Prostate gland (tissue), 2 donors: ENCODE results near the gene SCN4A. TPM values are rescaled to one million over a fixed set of nuclear protein-coding genes. Genes with fewer than 3 reads are reported as not detected.

Source experiments
- DNase-seq: peaks from one replicate; pipeline ENCODE4 v3.0.0-alpha.2; 2019; ENCODE audit warnings: low spot score
- H3K27ac ChIP-seq, 2 donors: fragments of 200-600 bp; sonication (generic); 2 replicates each; pipeline ENCODE4 v1.5.1; 2017 to 2019
- H3K27me3 ChIP-seq: fragments of 200-600 bp; sonication (generic); replicated peaks from 2 replicates; pipeline ENCODE4 v1.5.1; 2019; ENCODE audit not compliant: insufficient read depth
- H3K36me3 ChIP-seq, 2 donors: fragments of 200-600 bp; sonication (generic); 1 replicate in 1 of 2; 2 replicates in 1 of 2; pipeline versions ENCODE4 v1.5.1 to v1.8.1; 2017 to 2019
- H3K4me1 ChIP-seq: fragments of 200-600 bp; sonication (generic); replicated peaks from 2 replicates; pipeline ENCODE4 v1.5.1; 2019
- H3K4me3 ChIP-seq, 2 donors: fragments of 200-600 bp; sonication (generic); 2 replicates each; pipeline ENCODE4 v1.5.1; 2017 to 2019
- H3K9me3 ChIP-seq: fragments of 200-600 bp; sonication (generic); 2 replicates; pipeline ENCODE4 v1.5.1; 2017
- CTCF ChIP-seq, 4 experiments: fragments of 200-600 bp in 2 of 4; fragments of 450-650 bp in 2 of 4; sonication (generic) in 2 of 4; IDR thresholded peaks; 1 replicate in 3 of 4; 2 replicates in 1 of 4; pipeline ENCODE4 v1.5.1; 2016 to 2019; ENCODE audit warnings: antibody characterized with exemption in 4 of 4, mild to moderate bottlenecking in 2 of 4, moderate library complexity in 2 of 4
- POLR2A ChIP-seq: fragments of 450-650 bp; IDR thresholded peaks from one replicate; pipeline ENCODE4 v1.6.1; 2016; ENCODE audit warnings: antibody characterized with exemption, mild to moderate bottlenecking
- POLR2AphosphoS5 ChIP-seq: sonication (generic); formaldehyde crosslinking; IDR thresholded peaks from one replicate; pipeline ENCODE4 v1.6.1; 2017; ENCODE audit warnings: antibody characterized with exemption
- WGBS: methylation state at CpG from one replicate; pipeline ENCODE4 v1.1.5; 2018; 5-methylcytosine and 5-hydroxymethylcytosine counted together
- intact Hi-C: fragments of 100-400 bp; cut with DNase I; formaldehyde crosslinking; loops from one replicate; pipeline ENCODE4 v1.14.2; 2022
- total RNA-seq, 2 donors: library from RNA; depleted of rRNA; stranded (reverse); fragments of >200 nt; gene quantifications; one replicate each; pipeline ENCODE4 v1.1.0, GENCODE V29; 2016

The SCN4A gene
- total RNA-seq, 2 donors from 2014 or later, result 0.23 TPM

DNA sequence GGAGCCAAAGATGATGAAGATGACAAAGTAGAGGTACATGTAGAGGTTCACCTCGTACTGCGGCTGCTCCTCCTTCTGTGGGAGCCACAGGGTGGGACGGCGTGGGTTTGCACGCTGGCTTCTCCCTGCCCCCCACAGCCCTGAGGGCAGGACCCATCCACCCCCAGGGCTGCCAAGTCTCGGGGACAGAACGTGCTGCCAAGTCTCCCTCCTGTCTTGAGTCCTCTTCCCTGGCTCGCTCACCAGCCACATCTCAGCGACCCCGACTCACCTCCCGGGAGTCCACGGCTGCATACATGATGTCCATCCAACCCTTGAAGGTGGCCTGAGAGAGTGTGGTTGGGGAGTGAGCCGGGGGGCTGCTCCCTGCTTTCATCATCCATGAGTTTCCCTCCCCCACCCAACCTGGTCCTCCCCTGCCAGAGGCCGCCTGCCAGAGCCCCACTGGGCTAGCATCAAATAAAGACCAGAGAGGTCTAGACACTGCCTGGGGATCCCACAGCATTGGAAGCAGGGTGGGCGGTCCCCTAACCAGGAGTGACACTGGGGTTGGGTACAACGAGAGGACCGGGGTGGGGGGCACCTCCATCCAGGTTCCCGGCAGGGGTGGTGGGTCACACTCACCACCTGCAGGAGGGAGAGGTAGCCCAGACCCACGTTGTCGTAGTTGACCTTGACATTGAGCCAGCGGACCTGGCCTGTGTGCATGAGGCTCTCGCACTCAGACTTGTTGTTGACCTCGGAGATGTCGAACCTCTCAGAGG is 27.8 kb downstream of the SCN4A start:
- DNase-seq, result no peak
- intact Hi-C loops, result no loop called here
- H3K27ac ChIP-seq, result no peak overlapping the region
- 78% methylated on average over 24 of the region's 24 CpGs for WGBS
- no peak overlapping the region for H3K4me3 ChIP-seq
- H3K4me1 ChIP-seq, result no peaks in the 10 kb centered on the region
- no peaks in the 10 kb centered on the region for H3K27me3 ChIP-seq
- TF ChIP-seq POLR2AphosphoS5, result no peak
- TF ChIP-seq POLR2A, result no peak
- no peak for TF ChIP-seq CTCF (IDR thresholded peaks at IDR 0.05)
- no peaks in the 10 kb centered on the region for H3K36me3 ChIP-seq
- no peaks in the 10 kb centered on the region for H3K9me3 ChIP-seq

DNA sequence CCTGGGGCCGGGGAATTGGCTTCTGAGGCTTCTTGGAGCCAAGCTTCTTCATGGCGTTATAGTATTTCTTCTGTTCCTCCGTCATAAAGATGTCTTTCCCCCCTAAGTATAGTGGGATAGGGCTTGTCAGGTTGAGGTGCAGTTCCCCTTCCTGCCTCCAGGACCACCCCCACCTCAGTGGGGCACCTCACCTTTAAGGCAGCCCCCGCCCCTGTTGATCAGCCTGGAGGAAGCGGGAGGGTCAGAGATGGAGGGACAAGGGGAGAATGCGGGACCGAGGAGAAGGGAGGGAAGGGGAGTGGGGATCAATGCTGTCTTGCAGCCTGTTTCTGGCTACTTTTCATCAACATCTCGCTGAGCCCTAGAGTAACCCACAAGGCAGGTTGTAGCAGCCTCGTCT is 29.0 kb downstream of the SCN4A start:
- Histone ChIP-seq H3K9me3 (no peaks in the 10 kb centered on the region), H3K4me3 (no peak overlapping the region), H3K4me1 (no peaks in the 10 kb centered on the region), H3K27me3 (no peaks in the 10 kb centered on the region), H3K27ac (no peak overlapping the region), H3K36me3 (no peaks in the 10 kb centered on the region)
- TF ChIP-seq POLR2AphosphoS5 (no peak), CTCF (IDR thresholded peaks at IDR 0.05) (peak in 1 of 4 experiments; percentile 10)
- intact Hi-C loops, result no loop called here
- DNase-seq, result no peak
- 88% methylated on average over 9 of the region's 9 CpGs for whole genome bisulfite sequencing

- intact Hi-C loops, result no loop called here
- H3K27ac ChIP-seq, result no peak overlapping the region
- WGBS, result 92% methylated on average over 21 of the region's 21 CpGs
- no peaks in the 10 kb centered on the region for H3K9me3 ChIP-seq
- H3K36me3 ChIP-seq, result no peaks in the 10 kb centered on the region
- H3K4me3 ChIP-seq, result no peak overlapping the region
- H3K27me3 ChIP-seq, result no peaks in the 10 kb centered on the region
- DNase-seq, result no peak
- no peaks in the 10 kb centered on the region for H3K4me1 ChIP-seq
- TF ChIP-seq POLR2AphosphoS5 (no peak), POLR2A (no peak), CTCF (IDR thresholded peaks at IDR 0.05) (no peak)
These were observed 30.3 kb downstream of the SCN4A start for GRCh38 chr17:63942309-63942985.

GRCh38 chr17:63941751-63942150 is 31.0 kb downstream of the SCN4A start:
- intact Hi-C loops, result no loop called here
- no peak overlapping the region for H3K4me3 ChIP-seq
- TF ChIP-seq POLR2AphosphoS5, result no peak
- TF ChIP-seq CTCF (IDR thresholded peaks at IDR 0.05), result no peak
- no peak for TF ChIP-seq POLR2A
- no peaks in the 10 kb centered on the region for H3K27me3 ChIP-seq
- no peaks in the 10 kb centered on the region for H3K9me3 ChIP-seq
- DNase-seq, result no peak
- 93% methylated on average over 23 of the region's 23 CpGs for WGBS
- no peaks in the 10 kb centered on the region for H3K36me3 ChIP-seq
- no peak overlapping the region for H3K27ac ChIP-seq
- no peaks in the 10 kb centered on the region for H3K4me1 ChIP-seq

GRCh38 chr17:63941162-63941561 is 31.6 kb downstream of the SCN4A start:
- intact Hi-C loops, result no loop called here
- no peak for DNase-seq
- Histone ChIP-seq H3K27ac (no peak overlapping the region), H3K27me3 (no peaks in the 10 kb centered on the region), H3K4me3 (no peak overlapping the region), H3K4me1 (no peaks in the 10 kb centered on the region), H3K36me3 (no peaks in the 10 kb centered on the region), H3K9me3 (no peaks in the 10 kb centered on the region)
- WGBS, result 98% methylated on average over 12 of the region's 12 CpGs
- no peak for TF ChIP-seq POLR2AphosphoS5
- TF ChIP-seq CTCF (IDR thresholded peaks at IDR 0.05), result no peak
- TF ChIP-seq POLR2A, result no peak
